H1 (cell line): ENCODE results near the gene ID2. TPM values are rescaled to one million over a fixed set of nuclear protein-coding genes. Genes with fewer than 3 reads are reported as not detected.

Source experiments
- CTCF ChIA-PET: fragments of 300-600 bp; sonication (Branson Sonifier 250); formaldehyde crosslinking; loops from one replicate; lab custom pipeline; 2021; ENCODE audit not compliant: partially characterized antibody; lab: Charles Lee
- POLR2A ChIA-PET: fragments of 300-600 bp; sonication (Branson Sonifier 250); formaldehyde crosslinking; loops from one replicate; lab custom pipeline; 2021; ENCODE audit warnings: inconsistent platforms; ENCODE audit not compliant: partially characterized antibody; lab: Charles Lee
- DNase-seq, 2 experiments: peaks; one replicate each; pipeline versions ENCODE4 v3.0.0 to v3.0.0-alpha.2; 2010 to 2022; ENCODE audit warnings: low spot score in 2 of 2, low read depth in 1 of 2, mixed read lengths in 1 of 2
- FAIRE-seq: peaks from 2 replicates; lab custom pipeline; 2011; peaks lifted over from hg19 to GRCh38; lab: Jason Lieb, UNC
- H2AFZ ChIP-seq: 2 replicates; pipeline ENCODE4 v1.8.1; 2012; ENCODE audit warnings: low read length, inconsistent platforms
- H2AK5ac ChIP-seq: 2 replicates; pipeline ENCODE4 v1.6.1; 2013; ENCODE audit warnings: low read depth, low read length
- H2BK120ac ChIP-seq: replicated peaks from 2 replicates; pipeline ENCODE3; 2013; ENCODE audit warnings: low read depth, low read length, inconsistent platforms
- H2BK12ac ChIP-seq: 2 replicates; pipeline ENCODE4 v1.6.1; 2013; ENCODE audit warnings: low read depth, low read length
- H2BK15ac ChIP-seq: 2 replicates; pipeline ENCODE4 v1.6.1; 2013; ENCODE audit warnings: low read length
- H2BK20ac ChIP-seq: 2 replicates; pipeline ENCODE4 v1.6.1; 2013; ENCODE audit warnings: low read length
- H2BK5ac ChIP-seq: 2 replicates; pipeline ENCODE4 v1.6.1; 2013; ENCODE audit warnings: low read depth, low read length
- H3K14ac ChIP-seq: 2 replicates; pipeline ENCODE4 v1.6.1; 2013; ENCODE audit warnings: inconsistent platforms; ENCODE audit not compliant: insufficient read length
- H3K18ac ChIP-seq: 2 replicates; pipeline ENCODE4 v1.6.1; 2013; ENCODE audit warnings: low read length; ENCODE audit errors: extremely low read depth
- H3K23ac ChIP-seq: 2 replicates; pipeline ENCODE4 v1.6.1; 2013; ENCODE audit warnings: inconsistent platforms; ENCODE audit not compliant: insufficient read length
- H3K23me2 ChIP-seq: 2 replicates; pipeline ENCODE4 v1.6.1; 2013; ENCODE audit warnings: low read depth, low read length
- H3K27ac ChIP-seq: 2 replicates; pipeline ENCODE4 v1.6.1; 2011; ENCODE audit warnings: low read depth, low read length, inconsistent platforms
- H3K27me3 ChIP-seq, 4 experiments: replicated peaks in 1 of 4; 1 replicate in 1 of 4; 2 replicates in 3 of 4; pipeline versions ENCODE4 v1.6.1 to v1.8.1; 2011 to 2013; ENCODE audit warnings: low read length in 3 of 4, mild to moderate bottlenecking in 3 of 4, inconsistent platforms in 2 of 4, mixed read lengths in 2 of 4, moderate library complexity in 1 of 4; ENCODE audit not compliant: control insufficient read depth in 3 of 4, insufficient read depth in 3 of 4; ENCODE audit errors: extremely low read depth in 1 of 4
- H3K36me3 ChIP-seq, 4 experiments: 2 replicates each; pipeline versions ENCODE4 v1.6.1 to v1.8.1; 2011 to 2013; ENCODE audit warnings: mild to moderate bottlenecking in 4 of 4, low read length in 3 of 4, moderate library complexity in 2 of 4, control low read depth in 1 of 4, inconsistent platforms in 1 of 4; ENCODE audit not compliant: insufficient read depth in 4 of 4, control insufficient read depth in 2 of 4
- H3K4ac ChIP-seq: replicated peaks from 2 replicates; pipeline ENCODE3; 2013; ENCODE audit warnings: low read length, low read depth, mixed read lengths, inconsistent platforms; ENCODE audit not compliant: insufficient read length
- H3K4me1 ChIP-seq, 4 experiments: replicated peaks in 1 of 4; 1 replicate in 1 of 4; 2 replicates in 3 of 4; pipeline versions ENCODE4 v1.6.1 to v1.8.1; 2011 to 2013; ENCODE audit warnings: low read length in 3 of 4, inconsistent platforms in 2 of 4, mixed read lengths in 1 of 4; ENCODE audit not compliant: insufficient read depth in 4 of 4, control insufficient read depth in 3 of 4
- H3K4me2 ChIP-seq, 2 experiments: 2 replicates each; pipeline versions ENCODE4 v1.6.1 to v1.8.1; 2011 to 2013; ENCODE audit warnings: low read depth in 2 of 2, low read length in 2 of 2, control low read depth in 1 of 2, inconsistent platforms in 1 of 2, mild to moderate bottlenecking in 1 of 2; ENCODE audit not compliant: insufficient read depth in 1 of 2
- H3K4me3 ChIP-seq, 4 experiments: fragments of 200-600, 300-600 bp in 1 of 4; sonication (generic), shearing (Covaris generic), sonication (Bioruptor Twin) in 1 of 4; 2 replicates each; pipeline versions ENCODE4 v1.5.1 to v1.8.1; 2011 to 2016; ENCODE audit warnings: low read length in 4 of 4, low read depth in 3 of 4, control low read depth in 2 of 4, inconsistent platforms in 2 of 4, mild to moderate bottlenecking in 2 of 4, mixed read lengths in 1 of 4, moderate library complexity in 1 of 4; ENCODE audit not compliant: insufficient read depth in 2 of 4; ENCODE audit errors: extremely low read depth in 1 of 4
- H3K56ac ChIP-seq: replicated peaks from 2 replicates; pipeline ENCODE3; 2013; ENCODE audit warnings: low read depth, mild to moderate bottlenecking, mixed read lengths, low read length, inconsistent platforms; ENCODE audit not compliant: insufficient read length
- H3K79me1 ChIP-seq: 2 replicates; pipeline ENCODE4 v1.6.1; 2013; ENCODE audit warnings: low read depth, low read length, control low read depth
- H3K79me2 ChIP-seq, 2 experiments: 2 replicates each; pipeline versions ENCODE4 v1.6.1 to v1.8.1; 2012 to 2013; ENCODE audit warnings: low read length in 2 of 2, mild to moderate bottlenecking in 2 of 2, inconsistent platforms in 1 of 2; ENCODE audit not compliant: insufficient read depth in 2 of 2, control insufficient read depth in 1 of 2
- H3K9ac ChIP-seq, 4 experiments: replicated peaks in 1 of 4; 1 replicate in 1 of 4; 2 replicates in 3 of 4; pipeline versions ENCODE4 v1.6.1 to v1.8.1; 2011 to 2013; ENCODE audit warnings: low read depth in 3 of 4, low read length in 3 of 4, control low read depth in 2 of 4, mild to moderate bottlenecking in 2 of 4, moderate library complexity in 2 of 4, inconsistent platforms in 1 of 4; ENCODE audit errors: extremely low read depth in 1 of 4
- H3K9me3 ChIP-seq, 2 experiments: 2 replicates each; pipeline versions ENCODE4 v1.6.1 to v1.8.1; 2012 to 2013; ENCODE audit warnings: mild to moderate bottlenecking in 2 of 2, moderate library complexity in 2 of 2, control low read depth in 1 of 2, inconsistent platforms in 1 of 2, low read depth in 1 of 2, low read length in 1 of 2, mixed read lengths in 1 of 2; ENCODE audit not compliant: insufficient read depth in 2 of 2
- H4K20me1 ChIP-seq, 2 experiments: replicated peaks in 1 of 2; 2 replicates each; pipeline versions ENCODE3 to v1.8.1; 2011 to 2013; ENCODE audit warnings: inconsistent platforms in 2 of 2, low read length in 2 of 2, mild to moderate bottlenecking in 1 of 2; ENCODE audit not compliant: insufficient read depth in 2 of 2, control insufficient read depth in 1 of 2
- H4K5ac ChIP-seq: 2 replicates; pipeline ENCODE4 v1.6.1; 2013; ENCODE audit warnings: low read length, low read depth, mixed read lengths, inconsistent platforms; ENCODE audit not compliant: insufficient read length
- H4K8ac ChIP-seq: 2 replicates; pipeline ENCODE4 v1.8.0; 2013; ENCODE audit warnings: mild to moderate bottlenecking, moderate library complexity, low read length, inconsistent platforms; ENCODE audit not compliant: insufficient read depth; ENCODE audit errors: extremely low read depth
- H4K91ac ChIP-seq: replicated peaks from 2 replicates; pipeline ENCODE3; 2013; ENCODE audit warnings: low read length, mixed read lengths, inconsistent platforms; ENCODE audit not compliant: insufficient read length
- BACH1 ChIP-seq: IDR thresholded peaks from 2 replicates; pipeline ENCODE4 v1.6.1; 2012; ENCODE audit warnings: low read length, improper control_type of control experiment
- CHD1 ChIP-seq: IDR thresholded peaks from 2 replicates; pipeline ENCODE4 v1.6.1; 2012; ENCODE audit warnings: low read depth, low read length, improper control_type of control experiment
- CHD2 ChIP-seq: IDR thresholded peaks from 2 replicates; pipeline ENCODE4 v1.6.1; 2012; ENCODE audit warnings: low read length, improper control_type of control experiment
- CREB1 ChIP-seq: IDR thresholded peaks from 2 replicates; pipeline ENCODE4 v1.6.1; 2012; ENCODE audit warnings: inconsistent platforms
- CTCF ChIP-seq, 3 experiments: IDR thresholded peaks; 1 replicate in 2 of 3; 2 replicates in 1 of 3; pipeline versions ENCODE4 v1.5.1 to v1.6.1; 2011; ENCODE audit warnings: low read length in 3 of 3, mild to moderate bottlenecking in 3 of 3, inconsistent platforms in 2 of 3, low read depth in 1 of 3, moderate library complexity in 1 of 3; ENCODE audit not compliant: insufficient read depth in 1 of 3; ENCODE audit errors: control extremely low read depth in 1 of 3
- FOSL1 ChIP-seq: IDR thresholded peaks from 2 replicates; pipeline ENCODE4 v1.6.1; 2011; ENCODE audit warnings: mild to moderate bottlenecking, low read depth, low read length, moderate library complexity; ENCODE audit not compliant: insufficient read depth
- GABPA ChIP-seq: IDR thresholded peaks from 2 replicates; pipeline ENCODE4 v1.6.1; 2011; ENCODE audit warnings: mild to moderate bottlenecking, low read length, moderate library complexity, borderline replicate concordance; ENCODE audit not compliant: insufficient read depth
- HDAC6 ChIP-seq: IDR thresholded peaks from one replicate; pipeline ENCODE4 v1.7.1; 2012; ENCODE audit warnings: low read depth, mild to moderate bottlenecking, inconsistent platforms, low read length, moderate library complexity
- JUN ChIP-seq: IDR thresholded peaks from 2 replicates; pipeline ENCODE4 v1.6.1; 2011; ENCODE audit warnings: low read depth, mild to moderate bottlenecking, improper control_type of control experiment, low read length
- SIN3A ChIP-seq, 2 experiments: IDR thresholded peaks in 1 of 2; conservative IDR thresholded peaks in 1 of 2; 2 replicates each; pipeline ENCODE4 v1.6.1; 2011 to 2012; ENCODE audit warnings: low read length in 2 of 2, improper control_type of control experiment in 1 of 2, low read depth in 1 of 2, mild to moderate bottlenecking in 1 of 2
- WGBS, 2 experiments: shearing (Covaris generic) in 1 of 2; methylation state at CpG; one replicate each; pipeline versions ENCODE4 v1.1.6 to v1.1.7; 2013 to 2015; ENCODE audit warnings: low lambda C conversion rate in 2 of 2, mixed read lengths in 2 of 2, inconsistent platforms in 1 of 2, low coverage in 1 of 2, missing lambda C conversion rate in 1 of 2; ENCODE audit not compliant: insufficient replicate concordance in 2 of 2, insufficient coverage in 1 of 2, insufficient read length in 1 of 2; ENCODE audit errors: extremely low coverage in 1 of 2, missing lambda C conversion rate in 1 of 2; 5-methylcytosine and 5-hydroxymethylcytosine counted together
- polyA plus RNA-seq, 7 experiments: library from polyadenylated mRNA; depleted of rRNA in 3 of 7; stranded (reverse) in 5 of 7; unstranded in 2 of 7; fragments of >200 nt in 5 of 7; fragments of 200-250 nt in 2 of 7; gene quantifications; 1 replicate in 5 of 7; 2 replicates in 1 of 7; 4 replicates in 1 of 7; pipeline versions ENCODE4 v1.2.1 to v1.2.3, GENCODE V29; 2011 to 2013; ENCODE audit warnings: missing spikeins in 2 of 7, mixed read lengths in 2 of 7
- total RNA-seq: library from RNA; stranded (reverse); fragmentation: NEBNext Ultra II Directional; extraction: Animal tissue kit (Norgen Biotek cat#: 25700); gene quantifications from 2 replicates; pipeline ENCODE4 v1.2.1, GENCODE V29; 2021
- TF ChIP-seq, protein P1 (sequence below): IDR thresholded peaks from 2 replicates; pipeline ENCODE4 v1.6.1; 2011; ENCODE audit warnings: low read depth, mild to moderate bottlenecking, low read length; ENCODE audit not compliant: insufficient read depth

ID2 gene
- total and polyA plus RNA-seq, 2 of the 8 experiments (the other 6 are each of a cell fraction or from before 2014, with no cell fraction given) = 36.7 to 214 TPM

DNA sequence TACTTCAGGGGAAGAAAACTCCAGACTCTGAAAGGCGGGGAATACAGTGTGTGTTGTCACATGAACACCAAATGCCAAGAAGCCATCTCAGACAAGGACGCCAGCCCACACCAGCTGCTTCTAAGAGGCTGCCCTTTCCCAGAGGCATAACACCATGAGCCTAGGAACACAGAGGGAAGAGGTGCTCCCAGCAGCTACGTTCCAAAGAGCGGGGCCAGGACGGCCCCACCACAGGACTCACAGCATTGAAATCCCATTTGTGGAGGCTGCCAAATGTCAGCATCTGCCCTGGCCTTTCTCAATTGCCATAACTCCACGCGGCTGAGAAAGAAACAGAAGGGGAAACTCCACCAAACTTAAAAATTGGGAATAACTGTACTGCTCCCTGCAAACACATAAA, 20.1 kb upstream of the ID2 start:
- DNase-seq (no peak), FAIRE-seq (no peak)
- no peaks in the 10 kb centered on the region for H3K36me3 ChIP-seq
- H3K4me2 ChIP-seq = no peak overlapping the region
- ChIA-PET CTCF (interaction anchor here (0.7 kb wide), 1 partner anchor 8 kb away, joined by 3 read pairs; no protein-coding TSS in a partner anchor), POLR2A (interaction anchor here (1.1 kb wide), 1 partner anchor 18 kb away, joined by 3 read pairs; no protein-coding TSS in a partner anchor)
- no peaks in the 10 kb centered on the region for H3K79me1 ChIP-seq
- H4K91ac ChIP-seq = no peak overlapping the region
- no peaks in the 10 kb centered on the region for H4K20me1 ChIP-seq
- H4K8ac ChIP-seq = no peak overlapping the region
- no peak overlapping the region for H2AK5ac ChIP-seq
- no peak overlapping the region for H3K14ac ChIP-seq
- no peak overlapping the region for H3K4ac ChIP-seq
- peaks cover 0 to 3% (median 0%) of the 10 kb centered on the region in 4 experiments; a peak in 1 of 7 replicates for H3K4me1 ChIP-seq
- no peaks in the 10 kb centered on the region for H3K79me2 ChIP-seq
- H2BK12ac ChIP-seq = no peak overlapping the region
- no peak overlapping the region for H2BK20ac ChIP-seq
- H4K5ac ChIP-seq = no peak overlapping the region
- no peak for TF ChIP-seq HDAC6
- no peak for TF ChIP-seq GABPA
- TF ChIP-seq, protein P1, sequence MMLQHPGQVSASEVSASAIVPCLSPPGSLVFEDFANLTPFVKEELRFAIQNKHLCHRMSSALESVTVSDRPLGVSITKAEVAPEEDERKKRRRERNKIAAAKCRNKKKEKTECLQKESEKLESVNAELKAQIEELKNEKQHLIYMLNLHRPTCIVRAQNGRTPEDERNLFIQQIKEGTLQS = no peak
- no peak for TF ChIP-seq CHD1
- TF ChIP-seq CHD2 = no peak
- TF ChIP-seq BACH1 = no peak
- TF ChIP-seq CTCF (IDR thresholded peaks at IDR 0.05; ENCODE audit: control extremely low read depth in 1 of 3, insufficient read depth in 1 of 3, low read depth in 1 of 3, low read length in 3 of 3) = no peak
- no peak for TF ChIP-seq SIN3A (conservative IDR thresholded peaks at IDR 0.05 in 1 of 2, IDR thresholded peaks at IDR 0.05 in 1 of 2; ENCODE audit: low read depth in 1 of 2, low read length in 2 of 2)
- no peak for TF ChIP-seq JUN
- no peak for TF ChIP-seq FOSL1
- no peak for TF ChIP-seq CREB1
- no peak overlapping the region for H2BK15ac ChIP-seq
- no peak overlapping the region for H3K23ac ChIP-seq
- H3K4me3 ChIP-seq = no peak overlapping the region
- H3K9me3 ChIP-seq = no peaks in the 10 kb centered on the region
- H3K23me2 ChIP-seq = no peaks in the 10 kb centered on the region
- H3K18ac ChIP-seq = no peak overlapping the region; the same call in 1 of the 2 replicates
- no peak overlapping the region for H3K9ac ChIP-seq
- no peak overlapping the region for H2BK5ac ChIP-seq
- WGBS, 2 experiments = 79% methylated on average over 7 of the region's 7 CpGs; no CpG with 5 or more reads in 1 of the 2 experiments
- no peak overlapping the region for H3K27ac ChIP-seq
- H2AFZ ChIP-seq = no peak overlapping the region
- no peak overlapping the region for H3K56ac ChIP-seq
- H2BK120ac ChIP-seq = no peak overlapping the region
- peaks cover 0 to 2% (median 0%) of the 10 kb centered on the region in 4 experiments; a peak in 1 of 7 replicates for H3K27me3 ChIP-seq
